Measurements from ENCODE around the gene DHRS3.

GRCh38 chr1:12643785-12644184 is 25.8 kb upstream of the DHRS3 start, which contains the start of gene AADACL4:
- TF ChIP-seq, protein P1, sequence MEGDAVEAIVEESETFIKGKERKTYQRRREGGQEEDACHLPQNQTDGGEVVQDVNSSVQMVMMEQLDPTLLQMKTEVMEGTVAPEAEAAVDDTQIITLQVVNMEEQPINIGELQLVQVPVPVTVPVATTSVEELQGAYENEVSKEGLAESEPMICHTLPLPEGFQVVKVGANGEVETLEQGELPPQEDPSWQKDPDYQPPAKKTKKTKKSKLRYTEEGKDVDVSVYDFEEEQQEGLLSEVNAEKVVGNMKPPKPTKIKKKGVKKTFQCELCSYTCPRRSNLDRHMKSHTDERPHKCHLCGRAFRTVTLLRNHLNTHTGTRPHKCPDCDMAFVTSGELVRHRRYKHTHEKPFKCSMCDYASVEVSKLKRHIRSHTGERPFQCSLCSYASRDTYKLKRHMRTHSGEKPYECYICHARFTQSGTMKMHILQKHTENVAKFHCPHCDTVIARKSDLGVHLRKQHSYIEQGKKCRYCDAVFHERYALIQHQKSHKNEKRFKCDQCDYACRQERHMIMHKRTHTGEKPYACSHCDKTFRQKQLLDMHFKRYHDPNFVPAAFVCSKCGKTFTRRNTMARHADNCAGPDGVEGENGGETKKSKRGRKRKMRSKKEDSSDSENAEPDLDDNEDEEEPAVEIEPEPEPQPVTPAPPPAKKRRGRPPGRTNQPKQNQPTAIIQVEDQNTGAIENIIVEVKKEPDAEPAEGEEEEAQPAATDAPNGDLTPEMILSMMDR (conservative IDR thresholded peaks at IDR 0.05), result no peak
- no peak for TF ChIP-seq EZH2 (IDR thresholded peaks at IDR 0.05; ENCODE audit: low read depth)

Data from PC-9 (cell line).